Prostate gland (tissue), 2 donors: ENCODE results near the gene ZNF287. TPM values are rescaled to one million over a fixed set of nuclear protein-coding genes. Genes with fewer than 3 reads are reported as not detected.
"Not testable (repeated sequence)": the region's sequence is repeated elsewhere in the genome, so short reads cannot be mapped to it uniquely, and the experiment has no call there.

Experiments used
- DNase-seq: peaks from one replicate; pipeline ENCODE4 v3.0.0-alpha.2; 2019; ENCODE audit warnings: low spot score
- H3K27ac ChIP-seq, 2 donors: fragments of 200-600 bp; sonication (generic); 2 replicates each; pipeline ENCODE4 v1.5.1; 2017 to 2019
- H3K27me3 ChIP-seq: fragments of 200-600 bp; sonication (generic); replicated peaks from 2 replicates; pipeline ENCODE4 v1.5.1; 2019; ENCODE audit not compliant: insufficient read depth
- H3K36me3 ChIP-seq, 2 donors: fragments of 200-600 bp; sonication (generic); 1 replicate in 1 of 2; 2 replicates in 1 of 2; pipeline versions ENCODE4 v1.5.1 to v1.8.1; 2017 to 2019
- H3K4me1 ChIP-seq: fragments of 200-600 bp; sonication (generic); replicated peaks from 2 replicates; pipeline ENCODE4 v1.5.1; 2019
- H3K4me3 ChIP-seq, 2 donors: fragments of 200-600 bp; sonication (generic); 2 replicates each; pipeline ENCODE4 v1.5.1; 2017 to 2019
- H3K9me3 ChIP-seq: fragments of 200-600 bp; sonication (generic); 2 replicates; pipeline ENCODE4 v1.5.1; 2017
- CTCF ChIP-seq, 4 experiments: fragments of 200-600 bp in 2 of 4; fragments of 450-650 bp in 2 of 4; sonication (generic) in 2 of 4; IDR thresholded peaks; 1 replicate in 3 of 4; 2 replicates in 1 of 4; pipeline ENCODE4 v1.5.1; 2016 to 2019; ENCODE audit warnings: antibody characterized with exemption in 4 of 4, mild to moderate bottlenecking in 2 of 4, moderate library complexity in 2 of 4
- POLR2A ChIP-seq: fragments of 450-650 bp; IDR thresholded peaks from one replicate; pipeline ENCODE4 v1.6.1; 2016; ENCODE audit warnings: antibody characterized with exemption, mild to moderate bottlenecking
- POLR2AphosphoS5 ChIP-seq: sonication (generic); formaldehyde crosslinking; IDR thresholded peaks from one replicate; pipeline ENCODE4 v1.6.1; 2017; ENCODE audit warnings: antibody characterized with exemption
- WGBS: methylation state at CpG from one replicate; pipeline ENCODE4 v1.1.5; 2018; 5-methylcytosine and 5-hydroxymethylcytosine counted together
- intact Hi-C: fragments of 100-400 bp; cut with DNase I; formaldehyde crosslinking; loops from one replicate; pipeline ENCODE4 v1.14.2; 2022
- total RNA-seq, 2 donors: library from RNA; depleted of rRNA; stranded (reverse); fragments of >200 nt; gene quantifications; one replicate each; pipeline ENCODE4 v1.1.0, GENCODE V29; 2016

ZNF287 gene
- total RNA-seq, 2 donors from 2014 or later, result 11.8 to 14.2 TPM

- no peak for DNase-seq
- H3K27me3 ChIP-seq, result no peaks in the 10 kb centered on the region
- H3K27ac ChIP-seq, result no peak overlapping the region
- intact Hi-C loops, result loop anchor here (2.0 kb wide), 1 partner anchor 35 kb away; the partner anchor contains the start of gene ZNF287
- H3K9me3 ChIP-seq, result no peaks in the 10 kb centered on the region
- no peak overlapping the region for H3K4me3 ChIP-seq
- H3K4me1 ChIP-seq, result no peaks in the 10 kb centered on the region
- WGBS, result 93% methylated on average over 1 of the region's 1 CpG
- TF ChIP-seq CTCF (IDR thresholded peaks at IDR 0.05) (no peak), POLR2AphosphoS5 (no peak), POLR2A (no peak)
- H3K36me3 ChIP-seq, result no peaks in the 10 kb centered on the region
Observed at GRCh38 chr17:16534236-16534635, 34.8 kb downstream of the ZNF287 start.

GRCh38 chr17:16529906-16530305 lies 39.1 kb downstream of the ZNF287 start:
- H3K4me3 ChIP-seq, result no peak overlapping the region
- no peaks in the 10 kb centered on the region for H3K9me3 ChIP-seq
- TF ChIP-seq CTCF (IDR thresholded peaks at IDR 0.05) (no peak), POLR2AphosphoS5 (no peak), POLR2A (no peak)
- H3K36me3 ChIP-seq, result no peaks in the 10 kb centered on the region
- no peaks in the 10 kb centered on the region for H3K4me1 ChIP-seq
- intact Hi-C loops, result no loop called here
- H3K27me3 ChIP-seq, result no peaks in the 10 kb centered on the region
- 62% methylated on average over 4 of the region's 4 CpGs for WGBS
- no peak for DNase-seq
- H3K27ac ChIP-seq, result no peak overlapping the region

GRCh38 chr17:16527298-16527697 lies 41.7 kb downstream of the ZNF287 start:
- no peak for DNase-seq
- 77% methylated on average over 4 of the region's 4 CpGs for WGBS
- Histone ChIP-seq H3K4me3 (no peak overlapping the region), H3K4me1 (no peaks in the 10 kb centered on the region), H3K27ac (no peak overlapping the region), H3K9me3 (no peaks in the 10 kb centered on the region), H3K36me3 (no peaks in the 10 kb centered on the region), H3K27me3 (no peaks in the 10 kb centered on the region)
- intact Hi-C loops, result no loop called here
- TF ChIP-seq POLR2A (no peak), POLR2AphosphoS5 (no peak), CTCF (IDR thresholded peaks at IDR 0.05) (no peak)

- DNase-seq, intact Hi-C loops: not testable (repeated sequence)
- 89% methylated on average over 6 of the region's 6 CpGs for WGBS
Observed at GRCh38 chr17:16525556-16525955, 43.4 kb downstream of the ZNF287 start.

GRCh38 chr17:16521070-16521727 lies 47.8 kb downstream of the ZNF287 start:
- peak; percentile 79 for DNase-seq
- no peak for TF ChIP-seq POLR2A
- TF ChIP-seq CTCF (IDR thresholded peaks at IDR 0.05), result peak; percentile 62 to 95 (median 94)
- peak; percentile 78 for TF ChIP-seq POLR2AphosphoS5
- Histone ChIP-seq H3K27ac (no peak overlapping the region), H3K4me3 (no peak overlapping the region), H3K9me3 (no peaks in the 10 kb centered on the region), H3K36me3 (no peaks in the 10 kb centered on the region), H3K4me1 (no peaks in the 10 kb centered on the region), H3K27me3 (no peaks in the 10 kb centered on the region)
- 28% methylated on average over 7 of the region's 7 CpGs for WGBS
- intact Hi-C loops, result loop anchor here (1.0 to 5.0 kb wide), 2 partner anchors 68 to 159 kb away; no protein-coding TSS in a partner anchor

More at GRCh38 chr17:16525556-16525955, 43.4 kb downstream of the ZNF287 start:
- H3K36me3 ChIP-seq, H3K9me3 ChIP-seq, H3K27me3 ChIP-seq, H3K27ac ChIP-seq, H3K4me3 ChIP-seq, H3K4me1 ChIP-seq: not testable (repeated sequence)
